HG03460 (cell line): ENCODE measurements around the gene AQP9.

Experiments used
- ATAC-seq: cut with Tn5 transposase; IDR thresholded peaks from one replicate; pipeline ENCODE4 v1.9.1; 2021; ENCODE audit not compliant: unreplicated experiment

Gene AQP9

GRCh38 chr15:58223432-58223831, 85.3 kb downstream of the AQP9 start:
- no peak for ATAC-seq

- ATAC-seq: no peak
These were observed 85.9 kb downstream of the AQP9 start for GRCh38 chr15:58224068-58224467.

GRCh38 chr15:58227706-58228543, 89.7 kb downstream of the AQP9 start:
- ATAC-seq: no peak

GRCh38 chr15:58228718-58229117, 90.5 kb downstream of the AQP9 start:
- ATAC-seq: no peak

GRCh38 chr15:58229297-58229768, 91.2 kb downstream of the AQP9 start:
- ATAC-seq: no peak

- no peak for ATAC-seq
These were observed 94.3 kb downstream of the AQP9 start for GRCh38 chr15:58232281-58233065.

GRCh38 chr15:58233341-58233740, 95.2 kb downstream of the AQP9 start:
- no peak for ATAC-seq
